Osteocyte (in vitro differentiated cells): Measurements from ENCODE around the gene C1QTNF7. TPM values are rescaled to one million over a fixed set of nuclear protein-coding genes. Genes with fewer than 3 reads are reported as not detected.

Source experiments
- DNase-seq: peaks from one replicate; pipeline ENCODE4 v3.0.0; 2021; ENCODE audit warnings: mixed read lengths; ENCODE audit not compliant: unreplicated experiment; ENCODE audit errors: extremely low spot score
- H3K27ac Mint-ChIP-seq: one replicate; pipeline ENCODE4 v1.8.0; 2021; ENCODE audit warnings: mild to moderate bottlenecking, mixed read lengths; ENCODE audit not compliant: unreplicated experiment
- H3K27me3 Mint-ChIP-seq: one replicate; pipeline ENCODE4 v1.8.0; 2021; ENCODE audit warnings: mixed read lengths; ENCODE audit not compliant: unreplicated experiment
- H3K36me3 Mint-ChIP-seq: one replicate; pipeline ENCODE4 v1.8.0; 2021; ENCODE audit warnings: mixed read lengths; ENCODE audit not compliant: unreplicated experiment
- H3K4me1 Mint-ChIP-seq: one replicate; pipeline ENCODE4 v1.8.0; 2021; ENCODE audit warnings: mixed read lengths; ENCODE audit not compliant: unreplicated experiment
- H3K4me3 Mint-ChIP-seq: one replicate; pipeline ENCODE4 v1.8.0; 2021; ENCODE audit warnings: mild to moderate bottlenecking, moderate library complexity, mixed read lengths; ENCODE audit not compliant: unreplicated experiment
- H3K9me3 Mint-ChIP-seq: one replicate; pipeline ENCODE4 v1.8.0; 2021; ENCODE audit warnings: mixed read lengths; ENCODE audit not compliant: unreplicated experiment
- CTCF ChIP-seq: fragments of 200-600 bp; sonication (generic); IDR thresholded peaks from 2 replicates; pipeline ENCODE4 v1.5.0; 2021; ENCODE audit warnings: antibody characterized with exemption, mild to moderate bottlenecking, moderate library complexity
- total RNA-seq: library from RNA; stranded (reverse); gene quantifications from 2 replicates; pipeline ENCODE4 v1.2.1, GENCODE V29; 2021

C1QTNF7 gene
- total RNA-seq, 1 donor from 2014 or later: not detected

GRCh38 chr4:15396157-15396800 is 31.6 kb upstream of the C1QTNF7 start:
- DNase-seq: no peak
- peak; percentile 78 for TF ChIP-seq CTCF
- Mint-ChIP-seq H3K36me3 (no peaks in the 10 kb centered on the region), H3K4me3 (no peak overlapping the region), H3K27ac (no peak overlapping the region), H3K9me3 (no peaks in the 10 kb centered on the region), H3K4me1 (peaks cover 38% of the 10 kb centered on the region), H3K27me3 (no peaks in the 10 kb centered on the region)

- H3K36me3 Mint-ChIP-seq: no peaks in the 10 kb centered on the region
- no peaks in the 10 kb centered on the region for H3K27me3 Mint-ChIP-seq
- DNase-seq: no peak
- peaks cover 55% of the 10 kb centered on the region for H3K4me1 Mint-ChIP-seq
- no peak overlapping the region for H3K4me3 Mint-ChIP-seq
- H3K27ac Mint-ChIP-seq: no peak overlapping the region
- H3K9me3 Mint-ChIP-seq: no peaks in the 10 kb centered on the region
- no peak for TF ChIP-seq CTCF
Measured at GRCh38 chr4:15398001-15398400, 29.8 kb upstream of the C1QTNF7 start.

GRCh38 chr4:15398732-15399131 is 29.1 kb upstream of the C1QTNF7 start:
- no peak for DNase-seq
- Mint-ChIP-seq H3K9me3 (no peaks in the 10 kb centered on the region), H3K27ac (no peak overlapping the region), H3K27me3 (no peaks in the 10 kb centered on the region), H3K4me3 (no peak overlapping the region), H3K4me1 (peaks cover 60% of the 10 kb centered on the region), H3K36me3 (no peaks in the 10 kb centered on the region)
- no peak for TF ChIP-seq CTCF

GRCh38 chr4:15400226-15400625 is 27.6 kb upstream of the C1QTNF7 start:
- Mint-ChIP-seq H3K27me3 (no peaks in the 10 kb centered on the region), H3K36me3 (no peaks in the 10 kb centered on the region), H3K9me3 (no peaks in the 10 kb centered on the region), H3K27ac (peak overlapping the region; percentile 89), H3K4me3 (no peak overlapping the region), H3K4me1 (peaks cover 61% of the 10 kb centered on the region)
- no peak for TF ChIP-seq CTCF
- DNase-seq: no peak

- Mint-ChIP-seq H3K36me3 (no peaks in the 10 kb centered on the region), H3K27ac (peak overlapping the region; percentile 89), H3K27me3 (no peaks in the 10 kb centered on the region), H3K4me3 (peak overlapping the region; percentile 8), H3K4me1 (peaks cover 55% of the 10 kb centered on the region), H3K9me3 (no peaks in the 10 kb centered on the region)
- no peak for TF ChIP-seq CTCF
- DNase-seq: no peak
Measured at GRCh38 chr4:15400981-15401671, 26.7 kb upstream of the C1QTNF7 start.
